ENCODE measurements around the gene RPS6KB2.
A peak's percentile ranks its signal among the peaks of the same experiment; 100 is the strongest.

RPS6KB2 gene

DNA sequence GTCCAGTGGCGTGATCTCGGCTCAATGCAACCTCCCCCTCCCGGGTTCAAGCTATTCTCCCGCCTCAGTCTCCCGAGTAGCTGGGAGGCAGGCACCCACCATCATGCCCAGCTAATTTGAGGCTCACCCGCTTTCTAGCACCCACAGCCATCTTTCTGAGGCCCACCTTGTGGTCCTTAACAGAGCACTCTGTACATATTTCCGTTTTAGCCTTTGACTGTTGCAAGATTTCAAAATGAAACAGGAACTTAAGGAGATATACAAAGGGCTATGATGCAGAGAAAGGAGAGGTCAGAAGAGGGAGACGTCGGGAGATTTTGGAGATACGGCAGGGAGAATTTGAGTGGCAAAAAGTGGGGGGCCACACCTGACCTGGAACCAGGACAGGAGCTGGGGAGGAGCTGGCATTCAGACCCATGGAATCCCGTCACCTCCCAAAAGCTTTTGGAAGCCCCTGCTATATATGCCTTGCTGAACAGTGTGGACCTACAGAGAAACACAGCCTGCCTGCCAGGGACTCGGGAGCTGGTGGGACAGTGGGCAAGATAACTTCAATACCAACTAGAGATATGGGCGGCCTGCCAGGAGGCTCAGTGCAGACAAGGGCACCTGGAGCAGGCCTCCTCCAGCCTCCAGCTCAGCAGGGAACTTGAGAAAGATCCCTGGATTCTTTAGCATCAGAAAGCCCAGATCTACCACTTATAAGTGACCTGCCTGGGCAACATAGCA lies 46.9 kb upstream of the RPS6KB2 start:
- no peaks in the 10 kb centered on the region for H3K36me3 ChIP-seq (ENCODE audit: control insufficient read depth in 1 of 2, insufficient read depth in 2 of 2, low read length in 2 of 2)

DNA sequence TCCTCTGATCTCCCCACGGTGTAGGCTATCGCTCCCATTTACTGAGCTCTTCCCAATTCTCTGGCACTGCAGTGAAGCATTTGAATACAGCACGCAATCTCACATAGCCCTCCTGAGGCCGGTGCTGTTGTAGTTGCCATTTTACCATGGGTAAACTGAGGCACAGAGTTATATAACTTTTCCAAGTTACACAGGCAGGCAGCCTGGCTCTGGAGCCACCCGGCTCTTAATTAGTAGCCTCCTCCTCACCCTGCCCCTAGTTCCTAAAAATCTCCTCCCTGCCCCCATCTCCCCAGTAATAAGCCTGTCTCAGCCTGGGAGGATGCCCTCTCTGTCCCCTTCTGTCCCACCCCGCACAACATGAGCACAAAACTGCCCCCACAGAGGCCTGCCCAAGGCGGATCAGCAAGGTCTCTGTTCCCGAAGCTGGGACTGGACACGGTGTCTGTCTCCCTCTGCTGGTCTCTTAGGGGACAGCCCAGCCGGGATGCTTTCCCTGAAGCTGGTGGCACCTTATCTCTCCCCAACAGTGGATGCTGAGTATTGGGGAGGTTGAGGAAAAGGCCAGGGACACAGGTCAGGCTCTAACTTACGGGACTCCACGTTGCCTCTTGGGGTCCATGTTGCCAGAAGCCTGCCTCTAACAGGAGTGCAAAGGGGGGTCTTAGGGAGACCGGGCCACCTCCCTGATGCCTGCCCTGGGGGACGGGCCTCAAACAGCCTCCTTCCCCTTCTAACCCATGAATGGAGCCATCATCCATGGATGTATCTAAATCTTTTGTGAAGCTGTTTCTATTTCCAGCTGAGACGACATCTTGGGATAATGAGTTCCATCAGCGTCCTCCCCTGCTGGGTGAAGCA lies 45.8 kb upstream of the RPS6KB2 start:
- H2BK120ac ChIP-seq (ENCODE audit: insufficient read depth, low read length, poor library complexity): no peak overlapping the region
- no peak overlapping the region for H3K9ac ChIP-seq (ENCODE audit: low read length)
- no peak overlapping the region for H2AFZ ChIP-seq (ENCODE audit: insufficient read depth, low read length, poor library complexity)
- H3K79me2 ChIP-seq (ENCODE audit: control insufficient read depth, insufficient read depth, low read length, poor library complexity): no peaks in the 10 kb centered on the region
- H2AK5ac ChIP-seq (ENCODE audit: low read length): no peak overlapping the region
- H3K23ac ChIP-seq (ENCODE audit: low read length): no peak overlapping the region
- no peak overlapping the region for H3K4me2 ChIP-seq (ENCODE audit: low read length)
- H3K36me3 ChIP-seq (ENCODE audit: control insufficient read depth in 1 of 2, insufficient read depth in 2 of 2, low read length in 2 of 2): no peaks in the 10 kb centered on the region
- H3K4ac ChIP-seq (ENCODE audit: low read depth, low read length): no peak overlapping the region
- no peak overlapping the region for H2BK5ac ChIP-seq (ENCODE audit: low read depth, low read length, poor library complexity)
- no CpG with 5 or more reads among the region's 16 CpGs for WGBS (ENCODE audit: extremely low coverage, insufficient coverage, insufficient read length)
- peaks cover 7% of the 10 kb centered on the region for H3K79me1 ChIP-seq (ENCODE audit: low read length)
- no peak overlapping the region for H4K91ac ChIP-seq (ENCODE audit: low read depth, low read length)
- H3K4me1 ChIP-seq (ENCODE audit: control insufficient read depth in 1 of 2, insufficient read depth in 2 of 2, low read length in 2 of 2): peaks cover 13 to 15% of the 10 kb centered on the region in 2 experiments
- H3K9me3 ChIP-seq (ENCODE audit: insufficient read depth, low read depth, low read length): peaks cover 1% of the 10 kb centered on the region
- DNase-seq: peak; percentile 65 to 92
- H3K14ac ChIP-seq (ENCODE audit: low read length): no peak overlapping the region
- no peak overlapping the region for H3K27ac ChIP-seq (ENCODE audit: low read depth, low read length)
- H3K18ac ChIP-seq (ENCODE audit: low read length): no peak overlapping the region
- H3K27me3 ChIP-seq (ENCODE audit: insufficient read depth, low read length): no peaks in the 10 kb centered on the region
- H4K12ac ChIP-seq (ENCODE audit: low read depth, low read length): no peak overlapping the region
- H2BK12ac ChIP-seq (ENCODE audit: low read length): no peak overlapping the region
- no peak overlapping the region for H4K8ac ChIP-seq (ENCODE audit: low read depth, low read length)
- no peak overlapping the region for H3K4me3 ChIP-seq (ENCODE audit: low read depth, low read length)

More for the DNA sequence above, 46.9 kb upstream of the RPS6KB2 start:
- H3K18ac ChIP-seq (ENCODE audit: low read length): no peak overlapping the region
- H3K4me1 ChIP-seq (ENCODE audit: control insufficient read depth in 1 of 2, insufficient read depth in 2 of 2, low read length in 2 of 2): peaks cover 10 to 15% of the 10 kb centered on the region in 2 experiments
- no peak overlapping the region for H3K9ac ChIP-seq (ENCODE audit: low read length)
- no peak overlapping the region for H4K8ac ChIP-seq (ENCODE audit: low read depth, low read length)
- H3K4me2 ChIP-seq (ENCODE audit: low read length): no peak overlapping the region
- H2BK120ac ChIP-seq (ENCODE audit: insufficient read depth, low read length, poor library complexity): no peak overlapping the region
- DNase-seq: peak in 1 of 2 donors; percentile 12
- no peak overlapping the region for H3K4ac ChIP-seq (ENCODE audit: low read depth, low read length)
- H2BK12ac ChIP-seq (ENCODE audit: low read length): no peak overlapping the region
- H4K91ac ChIP-seq (ENCODE audit: low read depth, low read length): no peak overlapping the region
- no peak overlapping the region for H3K23ac ChIP-seq (ENCODE audit: low read length)
- whole genome bisulfite sequencing (ENCODE audit: extremely low coverage, insufficient coverage, insufficient read length): 100% methylated on average over 2 of the region's 13 CpGs
- peaks cover 9% of the 10 kb centered on the region for H3K27me3 ChIP-seq (ENCODE audit: insufficient read depth, low read length)
- no peak overlapping the region for H3K14ac ChIP-seq (ENCODE audit: low read length)
- no peak overlapping the region for H3K4me3 ChIP-seq (ENCODE audit: low read depth, low read length)
- H3K79me1 ChIP-seq (ENCODE audit: low read length): peaks cover 7% of the 10 kb centered on the region
- no peak overlapping the region for H4K12ac ChIP-seq (ENCODE audit: low read depth, low read length)
- no peak overlapping the region for H2BK5ac ChIP-seq (ENCODE audit: low read depth, low read length, poor library complexity)
- peaks cover 1% of the 10 kb centered on the region for H3K9me3 ChIP-seq (ENCODE audit: insufficient read depth, low read depth, low read length)
- H3K27ac ChIP-seq (ENCODE audit: low read depth, low read length): no peak overlapping the region
- no peak overlapping the region for H2AFZ ChIP-seq (ENCODE audit: insufficient read depth, low read length, poor library complexity)
- H2AK5ac ChIP-seq (ENCODE audit: low read length): no peak overlapping the region
- no peaks in the 10 kb centered on the region for H3K79me2 ChIP-seq (ENCODE audit: control insufficient read depth, insufficient read depth, low read length, poor library complexity)

DNA sequence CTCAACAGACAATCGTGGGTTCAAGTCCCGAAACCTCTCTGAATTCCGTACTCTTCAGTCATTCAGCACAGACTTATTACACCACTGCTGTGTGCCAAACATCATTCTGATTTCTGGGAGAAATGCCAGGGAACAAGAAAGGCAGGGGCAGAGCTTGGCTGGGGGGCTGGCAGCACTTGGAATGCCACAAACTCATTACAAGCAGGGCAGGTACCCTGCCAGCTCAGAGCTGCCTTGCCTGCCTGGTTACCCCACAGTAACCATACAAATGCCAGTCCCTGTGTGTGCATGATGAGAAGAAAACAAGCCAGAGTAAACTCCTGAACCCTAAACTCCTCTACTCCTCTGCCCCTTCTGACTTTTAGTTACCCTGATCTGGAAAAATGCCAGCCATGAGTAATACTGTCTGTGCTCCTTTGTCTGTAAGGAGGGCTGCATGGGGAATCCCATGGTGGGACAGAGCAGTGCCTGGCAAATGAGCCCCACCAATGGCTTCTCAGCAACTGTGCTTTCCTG lies 43.4 kb upstream of the RPS6KB2 start:
- Histone ChIP-seq H3K36me3 (ENCODE audit: control insufficient read depth in 1 of 2, insufficient read depth in 2 of 2, low read length in 2 of 2) (no peaks in the 10 kb centered on the region), H2BK120ac (ENCODE audit: insufficient read depth, low read length, poor library complexity) (no peak overlapping the region), H3K4ac (ENCODE audit: low read depth, low read length) (no peak overlapping the region), H3K79me2 (ENCODE audit: control insufficient read depth, insufficient read depth, low read length, poor library complexity) (no peaks in the 10 kb centered on the region), H2AFZ (ENCODE audit: insufficient read depth, low read length, poor library complexity) (no peak overlapping the region), H3K14ac (ENCODE audit: low read length) (no peak overlapping the region), H2BK12ac (ENCODE audit: low read length) (no peak overlapping the region), H3K4me1 (ENCODE audit: control insufficient read depth in 1 of 2, insufficient read depth in 2 of 2, low read length in 2 of 2) (peaks cover 0 to 3% of the 10 kb centered on the region in 2 experiments), H4K8ac (ENCODE audit: low read depth, low read length) (no peak overlapping the region), H3K27me3 (ENCODE audit: insufficient read depth, low read length) (no peaks in the 10 kb centered on the region), H4K12ac (ENCODE audit: low read depth, low read length) (no peak overlapping the region), H3K23ac (ENCODE audit: low read length) (no peak overlapping the region), H3K9me3 (ENCODE audit: insufficient read depth, low read depth, low read length) (no peaks in the 10 kb centered on the region), H3K9ac (ENCODE audit: low read length) (no peak overlapping the region), H3K4me3 (ENCODE audit: low read depth, low read length) (no peak overlapping the region), H2AK5ac (ENCODE audit: low read length) (no peak overlapping the region), H4K91ac (ENCODE audit: low read depth, low read length) (no peak overlapping the region), H3K79me1 (ENCODE audit: low read length) (no peaks in the 10 kb centered on the region), H2BK5ac (ENCODE audit: low read depth, low read length, poor library complexity) (no peak overlapping the region), H3K4me2 (ENCODE audit: low read length) (no peak overlapping the region), H3K27ac (ENCODE audit: low read depth, low read length) (no peak overlapping the region), H3K18ac (ENCODE audit: low read length) (no peak overlapping the region)
- no peak for DNase-seq
- no CpG with 5 or more reads among the region's 3 CpGs for WGBS (ENCODE audit: extremely low coverage, insufficient coverage, insufficient read length)

DNA sequence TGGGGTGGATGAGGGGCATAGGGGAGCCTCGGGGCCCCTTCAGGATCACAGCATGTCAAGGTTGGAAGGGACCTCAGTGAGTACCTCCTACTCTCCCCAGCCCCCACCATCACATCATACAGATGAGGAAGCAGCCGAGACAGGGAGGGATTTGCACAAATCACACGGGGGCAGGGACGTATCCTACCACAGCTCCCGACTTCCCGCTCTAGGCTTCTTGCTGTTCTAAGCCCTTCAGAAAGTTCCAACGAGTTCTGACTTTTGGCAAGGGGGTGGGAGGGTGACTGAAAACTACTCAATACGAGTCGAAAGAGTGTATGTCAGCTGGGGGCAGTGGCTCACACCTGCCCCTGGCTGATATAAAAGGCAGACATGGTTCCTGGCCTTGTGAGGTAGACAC lies 41.2 kb upstream of the RPS6KB2 start:
- Histone ChIP-seq H4K91ac (ENCODE audit: low read depth, low read length) (peak overlapping the region; percentile 31), H3K4me3 (ENCODE audit: low read depth, low read length) (no peak overlapping the region), H3K4me2 (ENCODE audit: low read length) (no peak overlapping the region), H3K27ac (ENCODE audit: low read depth, low read length) (no peak overlapping the region), H3K14ac (ENCODE audit: low read length) (no peak overlapping the region), H3K9me3 (ENCODE audit: insufficient read depth, low read depth, low read length) (no peaks in the 10 kb centered on the region), H3K27me3 (ENCODE audit: insufficient read depth, low read length) (no peaks in the 10 kb centered on the region), H3K4ac (ENCODE audit: low read depth, low read length) (no peak overlapping the region), H3K18ac (ENCODE audit: low read length) (no peak overlapping the region), H3K23ac (ENCODE audit: low read length) (no peak overlapping the region), H2BK12ac (ENCODE audit: low read length) (no peak overlapping the region), H2BK120ac (ENCODE audit: insufficient read depth, low read length, poor library complexity) (no peak overlapping the region), H2BK5ac (ENCODE audit: low read depth, low read length, poor library complexity) (no peak overlapping the region), H2AFZ (ENCODE audit: insufficient read depth, low read length, poor library complexity) (no peak overlapping the region), H4K8ac (ENCODE audit: low read depth, low read length) (no peak overlapping the region), H4K12ac (ENCODE audit: low read depth, low read length) (no peak overlapping the region), H3K4me1 (ENCODE audit: control insufficient read depth in 1 of 2, insufficient read depth in 2 of 2, low read length in 2 of 2) (peaks cover 3% of the 10 kb centered on the region in 2 experiments), H3K9ac (ENCODE audit: low read length) (no peak overlapping the region), H3K79me1 (ENCODE audit: low read length) (peaks cover 7% of the 10 kb centered on the region), H3K36me3 (ENCODE audit: control insufficient read depth in 1 of 2, insufficient read depth in 2 of 2, low read length in 2 of 2) (no peaks in the 10 kb centered on the region), H3K79me2 (ENCODE audit: control insufficient read depth, insufficient read depth, low read length, poor library complexity) (peaks cover 6% of the 10 kb centered on the region), H2AK5ac (ENCODE audit: low read length) (no peak overlapping the region)
- no CpG with 5 or more reads among the region's 9 CpGs for WGBS (ENCODE audit: extremely low coverage, insufficient coverage, insufficient read length)
- DNase-seq: no peak

All from trophoblast cell (in vitro differentiated cells and primary cell).